Measurements from ENCODE around the gene TCAP. TPM values are rescaled to one million over a fixed set of nuclear protein-coding genes. Genes with fewer than 3 reads are reported as not detected.
"Not testable (repeated sequence)": the region's sequence is repeated elsewhere in the genome, so short reads cannot be mapped to it uniquely, and the experiment has no call there.

Gene TCAP
- total and polyA plus RNA-seq, 2 experiments from 2014 or later = 0.43 TPM; not detected in 1

- no peak for DNase-seq
- H3F3A ChIP-seq (ENCODE audit: insufficient read depth) = no peaks in the 10 kb centered on the region
- H3K79me2 ChIP-seq (ENCODE audit: insufficient read depth) = peaks cover 13% of the 10 kb centered on the region
- H3K27ac ChIP-seq = no peak overlapping the region
- H3K4me2 ChIP-seq (ENCODE audit: unreplicated experiment) = no peak overlapping the region
- H3K4me3 ChIP-seq = no peak overlapping the region
- H3K36me3 ChIP-seq (ENCODE audit: low read depth) = no peaks in the 10 kb centered on the region
- no peaks in the 10 kb centered on the region for H3K9me2 ChIP-seq (ENCODE audit: insufficient read depth)
- H3K4me1 ChIP-seq (ENCODE audit: insufficient read depth) = peaks cover 4% of the 10 kb centered on the region; the same call in 1 of the 2 replicates
- H4K20me1 ChIP-seq (ENCODE audit: insufficient read depth) = no peaks in the 10 kb centered on the region
- H3K9ac ChIP-seq = no peak overlapping the region
- no peak overlapping the region for H2AFZ ChIP-seq
- in situ Hi-C loops (cut with MboI) = no loop called here
- 75 to 79% methylated on average over 2 of the region's 2 CpGs for WGBS, 2 experiments (ENCODE audit: low coverage in 1 of 2, low lambda C conversion rate in 2 of 2, missing lambda C conversion rate in 2 of 2)
- no peaks in the 10 kb centered on the region for H3K9me3 ChIP-seq (ENCODE audit: low read depth)
- TF ChIP-seq EZH2phosphoT487 (IDR thresholded peaks at IDR 0.05; ENCODE audit: insufficient read depth, low read depth) (no peak), EZH2 (IDR thresholded peaks at IDR 0.05; ENCODE audit: insufficient read depth, poor library complexity, severe bottlenecking) (no peak)
- no peaks in the 10 kb centered on the region for H3K27me3 ChIP-seq (replicated peaks; ENCODE audit: insufficient read depth)
These were observed 29.9 kb downstream of the TCAP start for GRCh38 chr17:39695089-39695474.

GRCh38 chr17:39696731-39697130 lies 31.6 kb downstream of the TCAP start:
- H3K27me3 ChIP-seq (replicated peaks; ENCODE audit: insufficient read depth) = no peaks in the 10 kb centered on the region
- H2AFZ ChIP-seq = no peak overlapping the region
- DNase-seq = no peak
- H3K9me2 ChIP-seq (ENCODE audit: insufficient read depth) = no peaks in the 10 kb centered on the region
- peaks cover 29% of the 10 kb centered on the region for H3K79me2 ChIP-seq (ENCODE audit: insufficient read depth)
- no peak for TF ChIP-seq EZH2 (IDR thresholded peaks at IDR 0.05; ENCODE audit: insufficient read depth, poor library complexity, severe bottlenecking)
- TF ChIP-seq EZH2phosphoT487 (IDR thresholded peaks at IDR 0.05; ENCODE audit: insufficient read depth, low read depth) = no peak
- no peak overlapping the region for H3K9ac ChIP-seq
- H3K27ac ChIP-seq = no peak overlapping the region
- H4K20me1 ChIP-seq (ENCODE audit: insufficient read depth) = no peaks in the 10 kb centered on the region
- WGBS, 2 experiments (ENCODE audit: low coverage in 1 of 2, low lambda C conversion rate in 2 of 2, missing lambda C conversion rate in 2 of 2) = 72 to 81% methylated on average over 6 of the region's 6 CpGs
- H3F3A ChIP-seq (ENCODE audit: insufficient read depth) = no peaks in the 10 kb centered on the region
- H3K4me3 ChIP-seq = no peak overlapping the region
- no peaks in the 10 kb centered on the region for H3K9me3 ChIP-seq (ENCODE audit: low read depth)
- H3K4me1 ChIP-seq (ENCODE audit: insufficient read depth) = peaks cover 11% of the 10 kb centered on the region
- in situ Hi-C loops (cut with MboI) = no loop called here
- H3K4me2 ChIP-seq (ENCODE audit: unreplicated experiment) = no peak overlapping the region
- no peaks in the 10 kb centered on the region for H3K36me3 ChIP-seq (ENCODE audit: low read depth)

GRCh38 chr17:39697961-39698360 lies 32.8 kb downstream of the TCAP start:
- no peaks in the 10 kb centered on the region for H3K9me2 ChIP-seq (ENCODE audit: insufficient read depth)
- H3K4me3 ChIP-seq = no peak overlapping the region
- H3K9ac ChIP-seq = no peak overlapping the region
- H3K9me3 ChIP-seq (ENCODE audit: low read depth) = no peaks in the 10 kb centered on the region
- no peaks in the 10 kb centered on the region for H4K20me1 ChIP-seq (ENCODE audit: insufficient read depth)
- 81 to 83% methylated on average over 5 of the region's 5 CpGs for WGBS, 2 experiments (ENCODE audit: low coverage in 1 of 2, low lambda C conversion rate in 2 of 2, missing lambda C conversion rate in 2 of 2)
- no peak for TF ChIP-seq EZH2 (IDR thresholded peaks at IDR 0.05; ENCODE audit: insufficient read depth, poor library complexity, severe bottlenecking)
- TF ChIP-seq EZH2phosphoT487 (IDR thresholded peaks at IDR 0.05; ENCODE audit: insufficient read depth, low read depth) = no peak
- H3K4me1 ChIP-seq (ENCODE audit: insufficient read depth) = peaks cover 11% of the 10 kb centered on the region
- in situ Hi-C loops (cut with MboI) = no loop called here
- no peak overlapping the region for H3K4me2 ChIP-seq (ENCODE audit: unreplicated experiment)
- H3K27me3 ChIP-seq (replicated peaks; ENCODE audit: insufficient read depth) = no peaks in the 10 kb centered on the region
- no peaks in the 10 kb centered on the region for H3F3A ChIP-seq (ENCODE audit: insufficient read depth)
- no peak for DNase-seq
- peaks cover 40% of the 10 kb centered on the region for H3K79me2 ChIP-seq (ENCODE audit: insufficient read depth)
- no peak overlapping the region for H2AFZ ChIP-seq
- H3K36me3 ChIP-seq (ENCODE audit: low read depth) = no peaks in the 10 kb centered on the region
- H3K27ac ChIP-seq = no peak overlapping the region

- H3K9me3 ChIP-seq (ENCODE audit: low read depth); H3K9me2 ChIP-seq (ENCODE audit: insufficient read depth); in situ Hi-C loops (cut with MboI); H3K36me3 ChIP-seq (ENCODE audit: low read depth); DNase-seq; H3F3A ChIP-seq (ENCODE audit: insufficient read depth); H4K20me1 ChIP-seq (ENCODE audit: insufficient read depth); H3K27me3 ChIP-seq (replicated peaks; ENCODE audit: insufficient read depth): not testable (repeated sequence)
- H3K4me3 ChIP-seq = peak overlapping the region; percentile 81
- peaks cover 53% of the 10 kb centered on the region for H3K79me2 ChIP-seq (ENCODE audit: insufficient read depth)
- H3K27ac ChIP-seq = peak overlapping the region; percentile 28; the same call in 1 of the 2 replicates
- H3K9ac ChIP-seq = peak overlapping the region; percentile 85
- peak overlapping the region; percentile 97 for H2AFZ ChIP-seq
- peaks cover 11% of the 10 kb centered on the region for H3K4me1 ChIP-seq (ENCODE audit: insufficient read depth)
- H3K4me2 ChIP-seq (ENCODE audit: unreplicated experiment) = peak overlapping the region; percentile 98
- 45 to 46% methylated on average over 11 of the region's 11 CpGs for WGBS, 2 experiments (ENCODE audit: low coverage in 1 of 2, low lambda C conversion rate in 2 of 2, missing lambda C conversion rate in 2 of 2)
These were observed 34.1 kb downstream of the TCAP start for GRCh38 chr17:39699157-39699817.

GRCh38 chr17:39699818-39700147 lies 34.6 kb downstream of the TCAP start, which contains the start of gene ERBB2:
TSS of gene ERBB2 (plus strand) at chr17:39700064. CDS start at chr17:39700239, 175 bp downstream.
- DNase-seq = peak; percentile 84
- Histone ChIP-seq H3K9me3 (ENCODE audit: low read depth) (no peaks in the 10 kb centered on the region), H3K79me2 (ENCODE audit: insufficient read depth) (peaks cover 58% of the 10 kb centered on the region), H3K36me3 (ENCODE audit: low read depth) (no peaks in the 10 kb centered on the region), H3K4me1 (ENCODE audit: insufficient read depth) (peaks cover 11% of the 10 kb centered on the region), H2AFZ (peak within 1 kb of the TSS; percentile 97), H3K9me2 (ENCODE audit: insufficient read depth) (no peaks in the 10 kb centered on the region), H3K4me2 (ENCODE audit: unreplicated experiment) (peak within 1 kb of the TSS; percentile 98), H3K9ac (peak within 1 kb of the TSS; percentile 85), H4K20me1 (ENCODE audit: insufficient read depth) (no peaks in the 10 kb centered on the region), H3K27me3 (replicated peaks; ENCODE audit: insufficient read depth) (no peaks in the 10 kb centered on the region), H3K27ac (peak within 1 kb of the TSS; percentile 28; the same call in 1 of the 2 replicates), H3K4me3 (peak within 1 kb of the TSS; percentile 81), H3F3A (ENCODE audit: insufficient read depth) (no peaks in the 10 kb centered on the region)
- in situ Hi-C loops (cut with MboI) = no loop called here
- WGBS, 2 experiments (ENCODE audit: low coverage in 1 of 2, low lambda C conversion rate in 2 of 2, missing lambda C conversion rate in 2 of 2) = 1 to 3% methylated on average over 13 to 20 of the region's 20 CpGs
- TF ChIP-seq EZH2phosphoT487 (IDR thresholded peaks at IDR 0.05; ENCODE audit: insufficient read depth, low read depth) (no peak), EZH2 (IDR thresholded peaks at IDR 0.05; ENCODE audit: insufficient read depth, poor library complexity, severe bottlenecking) (no peak)

All from GM23248 (cell line).